ENCODE measurements around the gene PHYKPL. TPM values are rescaled to one million over a fixed set of nuclear protein-coding genes. Genes with fewer than 3 reads are reported as not detected.

Gene PHYKPL
- total and polyA plus RNA-seq, 2 of the 13 experiments (the other 11 are each of a cell fraction or from before 2014, with no cell fraction given) = 18.0 to 78.6 TPM

DNA sequence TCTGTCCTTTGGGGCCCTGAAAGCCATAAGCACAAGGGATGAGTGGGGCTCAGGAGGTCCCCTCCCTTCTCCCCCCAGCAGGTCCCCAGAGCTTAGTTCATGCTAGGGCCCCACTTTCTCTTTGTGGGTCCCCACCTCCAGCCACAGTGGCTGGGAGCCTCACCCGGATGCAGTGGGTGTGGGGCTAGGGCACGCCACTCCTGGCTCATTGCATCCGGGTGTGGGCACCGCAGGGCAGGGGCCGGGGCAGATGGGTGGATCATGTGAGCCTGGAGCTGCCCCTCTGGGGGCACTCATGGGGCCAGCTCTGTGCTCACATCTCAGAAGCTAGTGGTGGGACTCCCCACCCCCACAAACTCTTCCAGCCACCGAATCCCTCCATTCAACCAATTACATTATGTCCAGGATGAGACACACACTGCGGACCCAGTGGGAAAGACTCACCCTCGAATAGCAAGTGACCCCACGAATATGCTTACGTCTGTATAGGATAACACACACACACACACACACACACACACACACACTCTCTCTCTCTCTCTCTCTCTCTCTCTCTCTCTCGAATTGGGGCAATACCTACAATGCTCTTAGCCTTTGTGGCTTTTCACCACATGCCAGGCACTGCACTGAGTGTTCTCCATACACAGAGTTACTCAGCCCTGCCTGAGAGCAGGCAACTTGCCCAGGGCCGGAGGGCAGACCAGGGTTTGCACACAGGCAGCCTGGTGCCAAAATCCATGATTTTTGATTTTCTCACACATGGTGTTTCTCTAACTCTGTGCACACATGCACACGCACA is 16.8 kb upstream of the PHYKPL start:
- no peak for ATAC-seq
- TF ChIP-seq, protein P1, sequence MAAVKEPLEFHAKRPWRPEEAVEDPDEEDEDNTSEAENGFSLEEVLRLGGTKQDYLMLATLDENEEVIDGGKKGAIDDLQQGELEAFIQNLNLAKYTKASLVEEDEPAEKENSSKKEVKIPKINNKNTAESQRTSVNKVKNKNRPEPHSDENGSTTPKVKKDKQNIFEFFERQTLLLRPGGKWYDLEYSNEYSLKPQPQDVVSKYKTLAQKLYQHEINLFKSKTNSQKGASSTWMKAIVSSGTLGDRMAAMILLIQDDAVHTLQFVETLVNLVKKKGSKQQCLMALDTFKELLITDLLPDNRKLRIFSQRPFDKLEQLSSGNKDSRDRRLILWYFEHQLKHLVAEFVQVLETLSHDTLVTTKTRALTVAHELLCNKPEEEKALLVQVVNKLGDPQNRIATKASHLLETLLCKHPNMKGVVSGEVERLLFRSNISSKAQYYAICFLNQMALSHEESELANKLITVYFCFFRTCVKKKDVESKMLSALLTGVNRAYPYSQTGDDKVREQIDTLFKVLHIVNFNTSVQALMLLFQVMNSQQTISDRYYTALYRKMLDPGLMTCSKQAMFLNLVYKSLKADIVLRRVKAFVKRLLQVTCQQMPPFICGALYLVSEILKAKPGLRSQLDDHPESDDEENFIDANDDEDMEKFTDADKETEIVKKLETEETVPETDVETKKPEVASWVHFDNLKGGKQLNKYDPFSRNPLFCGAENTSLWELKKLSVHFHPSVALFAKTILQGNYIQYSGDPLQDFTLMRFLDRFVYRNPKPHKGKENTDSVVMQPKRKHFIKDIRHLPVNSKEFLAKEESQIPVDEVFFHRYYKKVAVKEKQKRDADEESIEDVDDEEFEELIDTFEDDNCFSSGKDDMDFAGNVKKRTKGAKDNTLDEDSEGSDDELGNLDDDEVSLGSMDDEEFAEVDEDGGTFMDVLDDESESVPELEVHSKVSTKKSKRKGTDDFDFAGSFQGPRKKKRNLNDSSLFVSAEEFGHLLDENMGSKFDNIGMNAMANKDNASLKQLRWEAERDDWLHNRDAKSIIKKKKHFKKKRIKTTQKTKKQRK (IDR thresholded peaks at IDR 0.05; ENCODE audit: low read length) = no peak
- TF ChIP-seq, protein P2, sequence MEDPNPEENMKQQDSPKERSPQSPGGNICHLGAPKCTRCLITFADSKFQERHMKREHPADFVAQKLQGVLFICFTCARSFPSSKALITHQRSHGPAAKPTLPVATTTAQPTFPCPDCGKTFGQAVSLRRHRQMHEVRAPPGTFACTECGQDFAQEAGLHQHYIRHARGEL (CRISPR knock-in tag; IDR thresholded peaks at IDR 0.05) = no peak
- TF ChIP-seq ZNF441 (CRISPR knock-in tag; IDR thresholded peaks at IDR 0.05; ENCODE audit: borderline replicate concordance) = no peak
- TF ChIP-seq SRSF1 (optimal IDR thresholded peaks at IDR 0.05; ENCODE audit: low read depth, low read length) = no peak
- TF ChIP-seq ZNF264 (CRISPR knock-in tag; IDR thresholded peaks at IDR 0.05) = no peak
- TF ChIP-seq, protein P3, sequence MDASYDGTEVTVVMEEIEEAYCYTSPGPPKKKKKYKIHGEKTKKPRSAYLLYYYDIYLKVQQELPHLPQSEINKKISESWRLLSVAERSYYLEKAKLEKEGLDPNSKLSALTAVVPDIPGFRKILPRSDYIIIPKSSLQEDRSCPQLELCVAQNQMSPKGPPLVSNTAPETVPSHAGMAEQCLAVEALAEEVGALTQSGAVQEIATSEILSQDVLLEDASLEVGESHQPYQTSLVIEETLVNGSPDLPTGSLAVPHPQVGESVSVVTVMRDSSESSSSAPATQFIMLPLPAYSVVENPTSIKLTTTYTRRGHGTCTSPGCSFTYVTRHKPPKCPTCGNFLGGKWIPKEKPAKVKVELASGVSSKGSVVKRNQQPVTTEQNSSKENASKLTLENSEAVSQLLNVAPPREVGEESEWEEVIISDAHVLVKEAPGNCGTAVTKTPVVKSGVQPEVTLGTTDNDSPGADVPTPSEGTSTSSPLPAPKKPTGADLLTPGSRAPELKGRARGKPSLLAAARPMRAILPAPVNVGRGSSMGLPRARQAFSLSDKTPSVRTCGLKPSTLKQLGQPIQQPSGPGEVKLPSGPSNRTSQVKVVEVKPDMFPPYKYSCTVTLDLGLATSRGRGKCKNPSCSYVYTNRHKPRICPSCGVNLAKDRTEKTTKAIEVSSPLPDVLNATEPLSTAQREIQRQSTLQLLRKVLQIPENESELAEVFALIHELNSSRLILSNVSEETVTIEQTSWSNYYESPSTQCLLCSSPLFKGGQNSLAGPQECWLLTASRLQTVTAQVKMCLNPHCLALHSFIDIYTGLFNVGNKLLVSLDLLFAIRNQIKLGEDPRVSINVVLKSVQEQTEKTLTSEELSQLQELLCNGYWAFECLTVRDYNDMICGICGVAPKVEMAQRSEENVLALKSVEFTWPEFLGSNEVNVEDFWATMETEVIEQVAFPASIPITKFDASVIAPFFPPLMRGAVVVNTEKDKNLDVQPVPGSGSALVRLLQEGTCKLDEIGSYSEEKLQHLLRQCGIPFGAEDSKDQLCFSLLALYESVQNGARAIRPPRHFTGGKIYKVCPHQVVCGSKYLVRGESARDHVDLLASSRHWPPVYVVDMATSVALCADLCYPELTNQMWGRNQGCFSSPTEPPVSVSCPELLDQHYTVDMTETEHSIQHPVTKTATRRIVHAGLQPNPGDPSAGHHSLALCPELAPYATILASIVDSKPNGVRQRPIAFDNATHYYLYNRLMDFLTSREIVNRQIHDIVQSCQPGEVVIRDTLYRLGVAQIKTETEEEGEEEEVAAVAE (CRISPR knock-in tag; IDR thresholded peaks at IDR 0.05; ENCODE audit: borderline replicate concordance) = no peak
- no peak for TF ChIP-seq SRSF9 (IDR thresholded peaks at IDR 0.05; ENCODE audit: borderline replicate concordance, insufficient read depth, low read depth, low read length, poor library complexity, severe bottlenecking)
- no peak for TF ChIP-seq BCL6 (CRISPR knock-in tag; IDR thresholded peaks at IDR 0.05)
- TF ChIP-seq ZNF12 (CRISPR knock-in tag; IDR thresholded peaks at IDR 0.05) = no peak
- CTCF ChIA-PET (ENCODE audit: low intra/inter-chr PET ratio, low total read pairs) = no interaction called here
- FAIRE-seq = no peak
- Histone ChIP-seq H3K36me3 (replicated peaks in 1 of 2; ENCODE audit: control insufficient read depth in 1 of 2, insufficient read depth in 2 of 2, low read length in 2 of 2) (no peaks in the 10 kb centered on the region), H2AFZ (ENCODE audit: low read length) (no peak overlapping the region), H3K4me1 (ENCODE audit: insufficient read depth, low read length) (no peaks in the 10 kb centered on the region), H3K79me2 (ENCODE audit: insufficient read depth, low read length) (no peaks in the 10 kb centered on the region), H3K4me2 (ENCODE audit: low read depth, low read length) (no peak overlapping the region), H3K4me3 (replicated peaks in 1 of 3; ENCODE audit: insufficient read depth in 1 of 3, low read depth in 2 of 3, low read length in 3 of 3) (no peak overlapping the region), H3K27me3 (ENCODE audit: control insufficient read depth in 1 of 2, insufficient read depth in 2 of 2, low read length in 2 of 2) (peaks cover 2 to 39% of the 10 kb centered on the region in 2 experiments; a peak in 3 of 5 replicates), H4K20me1 (ENCODE audit: insufficient read depth, low read length) (no peaks in the 10 kb centered on the region), H3K9me3 (ENCODE audit: low read length) (no peaks in the 10 kb centered on the region), H3K9ac (ENCODE audit: insufficient read depth, low read depth, low read length) (no peak overlapping the region), H3K27ac (ENCODE audit: extremely low read length, insufficient read depth, low read length) (no peak overlapping the region)
- BruUV-seq (replicated peaks) = no TSS peak
- in situ Hi-C loops (cut with HindIII; ENCODE audit: extremely low pct_ligation_motif_present, low pct_unique_long_range_greater_than_20kb) = no loop called here
- intact Hi-C loops (cut with micrococcal nuclease; ENCODE audit: unreplicated experiment) = no loop called here
- WGBS (ENCODE audit: low lambda C conversion rate) = 23% methylated on average over 6 of the region's 13 CpGs
- POLR2A ChIA-PET = no interaction called here
- no peak for DNase-seq (ENCODE audit: low spot score)
